Measurements from ENCODE around the gene SLC24A2.

SLC24A2 gene

GRCh38 chr9:19754921-19755320 lies 33.9 kb downstream of the SLC24A2 start:
- DNase-seq = no peak

DNA sequence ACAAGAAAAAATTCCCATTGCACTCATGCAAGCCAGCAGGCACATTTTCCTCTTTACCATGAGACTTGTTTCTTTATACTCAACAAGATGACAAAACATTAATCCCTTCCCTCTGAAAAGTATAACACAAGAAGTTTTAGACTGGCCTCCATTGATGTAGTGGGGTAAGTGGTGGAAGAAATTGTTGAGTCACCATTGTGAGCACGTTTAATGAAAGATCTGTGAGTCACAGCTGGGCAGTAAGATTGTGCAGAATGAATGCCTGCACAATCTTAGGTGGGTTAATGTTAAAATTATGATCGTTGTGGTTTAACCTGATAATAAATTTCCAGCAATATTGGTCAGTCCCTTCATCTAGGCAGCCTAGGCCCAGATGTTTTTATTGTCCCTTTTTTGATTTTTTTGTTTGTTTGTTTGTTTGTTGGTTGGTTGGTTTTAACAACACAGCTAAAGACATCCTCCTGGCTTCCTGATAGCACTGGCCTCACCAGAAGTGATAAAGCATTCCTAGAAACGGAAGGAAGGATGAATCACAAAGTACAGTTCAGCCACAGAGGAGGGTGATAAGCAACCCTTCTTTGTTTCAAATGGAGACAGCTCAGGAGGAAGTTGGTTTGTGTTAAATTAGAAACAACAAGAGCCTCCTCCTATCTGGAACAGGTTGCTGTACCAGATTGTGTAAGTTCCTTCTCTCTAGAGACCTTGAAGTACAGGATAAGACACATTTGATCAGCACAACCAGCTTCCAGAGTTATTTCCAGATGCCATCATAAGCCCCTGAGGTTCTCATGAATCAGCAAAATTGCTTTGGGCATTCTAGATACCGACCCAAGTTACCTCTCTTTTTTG lies 40.3 kb downstream of the SLC24A2 start:
- no peak for DNase-seq

GRCh38 chr9:19746223-19746622 lies 42.6 kb downstream of the SLC24A2 start:
- DNase-seq = no peak

DNA sequence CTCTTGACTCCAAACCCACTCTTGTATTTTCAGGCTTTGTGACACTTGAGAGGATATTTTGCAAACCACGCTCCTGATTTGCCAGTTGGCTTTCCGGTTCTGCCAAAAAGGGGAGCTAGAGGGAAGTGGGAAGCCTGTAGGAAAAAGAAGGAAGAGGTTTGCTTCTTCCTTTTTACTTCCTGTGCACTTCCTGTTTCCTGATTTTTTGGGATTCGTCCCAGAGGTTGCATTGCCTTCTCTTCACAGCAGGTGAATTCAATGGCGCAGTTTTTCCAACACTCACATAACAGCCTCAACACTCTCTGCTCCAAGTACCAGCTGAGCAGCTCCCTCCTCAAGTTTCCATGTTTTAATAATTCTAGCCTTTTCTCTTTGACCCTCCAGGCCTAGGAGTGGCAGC lies 47.7 kb downstream of the SLC24A2 start:
- DNase-seq = no peak
